Cerebellar nuclear complex (tissue), 1 donor: Measurements from ENCODE around the gene HOXA4.

ENCODE experiments used
- DNase-seq, 2 experiments: peaks; one replicate each; lab custom pipeline; 2025; lab: John Stamatoyannopoulos, UW

Gene HOXA4

GRCh38 chr7:27106181-27106900, 24.2 kb downstream of the HOXA4 start:
- DNase-seq = no peak

DNA sequence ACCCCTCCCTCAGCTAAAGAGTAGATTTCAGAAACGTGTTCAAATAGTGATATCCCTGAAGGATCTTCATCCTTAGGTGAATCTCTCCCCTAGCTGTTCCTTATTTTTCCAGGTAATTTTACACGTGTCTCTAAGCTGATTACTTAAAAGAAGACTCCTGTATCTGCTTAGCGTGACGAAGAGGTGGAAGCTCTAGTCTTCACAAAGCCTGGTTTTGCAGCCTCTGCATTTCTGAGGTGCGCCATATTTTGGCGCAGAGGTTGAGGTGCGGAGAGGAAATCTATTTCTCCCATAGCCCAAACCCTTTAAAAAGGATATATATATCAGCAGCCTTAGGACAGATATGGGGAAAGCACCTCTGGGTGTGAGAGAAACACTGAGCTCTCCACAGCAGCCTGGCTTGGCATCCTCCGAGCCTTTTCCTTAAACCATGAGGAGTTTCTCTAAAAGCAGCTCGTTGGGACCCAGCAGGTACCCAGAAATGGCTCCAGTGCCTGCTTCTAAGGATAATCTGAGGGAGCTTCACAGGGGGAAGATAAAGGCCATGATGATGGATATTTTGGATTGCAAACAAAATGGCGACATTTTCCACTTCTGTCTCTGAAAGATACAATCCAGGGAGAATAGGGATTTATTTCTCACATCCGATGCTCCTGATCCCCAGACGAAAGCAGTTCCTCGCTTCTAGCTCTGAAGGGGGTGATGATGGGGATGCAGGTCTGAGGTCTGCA, 25.1 kb downstream of the HOXA4 start:
- DNase-seq = no peak

GRCh38 chr7:27104341-27105058, 26.1 kb downstream of the HOXA4 start:
- DNase-seq = no peak

GRCh38 chr7:27103489-27104226, 26.9 kb downstream of the HOXA4 start:
- DNase-seq = no peak

DNA sequence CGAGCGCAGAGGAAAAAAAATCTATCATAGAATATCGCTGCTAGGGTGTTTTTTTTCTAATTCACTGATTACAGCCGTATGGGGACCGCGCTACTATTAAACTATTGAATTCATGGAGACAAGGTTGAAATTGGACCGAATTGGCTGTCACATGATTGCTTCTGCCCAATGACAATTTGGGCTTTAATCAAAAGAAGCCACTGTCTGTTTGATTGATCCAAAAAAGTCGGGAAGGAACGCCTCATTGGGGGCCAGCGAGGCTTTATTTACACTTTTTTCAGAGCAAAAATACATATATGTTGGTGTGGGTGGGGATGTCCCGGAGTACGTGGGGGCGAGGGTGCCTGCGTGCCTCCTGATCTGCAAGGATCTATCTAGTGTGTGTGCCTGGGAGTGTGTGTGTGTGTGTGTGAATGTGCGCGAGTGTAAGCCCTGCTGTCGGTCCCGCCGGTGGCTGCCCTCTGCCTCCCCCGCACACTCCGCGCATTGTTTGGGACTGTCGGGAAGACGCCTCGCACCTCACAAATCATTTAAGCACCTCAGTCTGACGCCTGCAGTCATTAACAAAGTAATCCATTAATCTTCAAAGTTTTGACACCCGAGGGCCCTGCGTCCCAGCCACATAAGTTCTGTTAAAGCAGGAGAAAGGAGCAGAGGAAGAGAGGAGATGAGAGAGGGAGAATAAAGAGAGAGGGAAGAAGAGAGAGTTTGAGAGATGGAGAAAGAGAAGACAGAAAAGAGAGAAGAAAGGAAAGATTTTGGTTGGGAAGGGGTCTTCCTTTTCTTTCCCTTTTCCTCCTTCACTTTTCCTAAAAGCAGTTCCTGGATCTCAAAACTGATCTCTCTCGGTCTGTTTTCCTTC, 27.7 kb downstream of the HOXA4 start, which contains the start of gene HOXA2:
Gene HOXA2 (minus strand): TSS at position 103 of the 862 bp plus-strand sequence. CDS start 183 bp downstream, outside the sequence.
- DNase-seq = no peak

DNA sequence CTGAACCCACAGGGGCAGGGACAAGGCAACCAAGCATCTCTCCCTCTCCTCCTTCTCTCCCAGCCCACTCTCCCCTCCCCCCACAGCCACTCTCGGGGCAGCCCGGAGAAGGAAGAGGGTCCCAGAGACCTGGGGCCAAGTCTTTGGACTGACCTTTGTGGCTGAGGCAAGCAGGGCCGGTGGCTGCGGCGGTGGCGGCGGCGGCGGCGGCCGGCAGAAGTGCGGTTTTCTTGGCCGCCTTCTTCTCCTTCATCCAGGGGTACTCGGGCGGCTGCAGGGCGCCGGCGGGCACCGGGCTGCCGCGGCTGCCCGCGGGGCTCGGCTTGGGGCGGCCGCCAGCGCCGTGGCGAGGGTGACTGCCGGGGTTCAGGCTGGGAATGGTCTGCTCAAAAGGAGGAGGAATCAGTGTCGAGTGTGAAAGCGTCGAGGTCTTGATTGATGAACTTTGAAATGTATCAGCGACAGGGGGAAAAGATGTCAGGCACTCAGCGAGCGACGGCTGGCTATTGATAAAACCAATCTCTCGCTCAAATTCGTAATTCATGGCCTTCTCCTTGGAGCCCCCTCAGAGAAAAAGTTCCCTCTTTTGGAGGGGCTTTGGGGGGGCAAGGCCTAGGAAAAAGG, 28.5 kb downstream of the HOXA4 start:
- no peak for DNase-seq

DNA sequence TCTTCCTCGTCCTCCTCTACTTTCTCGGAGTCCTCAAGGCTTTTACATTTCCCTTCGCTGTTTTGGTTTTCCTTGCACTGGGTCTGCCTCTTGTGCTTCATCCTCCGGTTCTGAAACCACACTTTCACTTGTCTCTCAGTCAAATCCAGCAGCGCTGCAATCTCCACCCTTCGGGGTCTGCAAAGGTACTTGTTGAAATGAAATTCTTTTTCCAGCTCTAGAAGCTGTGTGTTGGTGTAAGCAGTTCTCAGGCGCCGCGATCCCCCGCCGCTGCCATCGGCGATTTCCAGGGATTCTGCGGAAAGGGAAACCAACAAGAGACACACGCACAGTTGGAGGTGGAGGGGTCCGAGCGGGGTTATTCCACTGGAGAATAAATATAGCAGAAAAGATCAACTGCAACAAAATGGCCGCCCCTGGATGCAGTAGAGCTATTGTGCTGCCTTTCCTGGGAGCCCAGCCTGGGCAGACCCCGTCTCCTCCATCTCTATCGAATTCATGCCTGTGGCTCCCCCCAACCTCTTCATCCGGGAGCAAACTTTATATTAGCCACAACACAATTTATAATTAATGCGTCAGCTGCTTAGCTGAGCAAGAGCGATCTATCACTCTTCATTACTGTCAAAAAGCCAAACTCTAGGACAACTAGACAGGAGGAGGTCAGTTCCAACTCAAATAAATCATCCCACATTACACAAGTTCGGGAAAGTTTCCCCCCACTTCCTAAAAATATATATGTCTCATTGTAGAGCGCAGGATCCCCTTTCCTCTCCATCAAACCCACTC, 29.2 kb downstream of the HOXA4 start:
- DNase-seq = no peak

GRCh38 chr7:27100694-27101170, 29.8 kb downstream of the HOXA4 start:
- DNase-seq = no peak

DNA sequence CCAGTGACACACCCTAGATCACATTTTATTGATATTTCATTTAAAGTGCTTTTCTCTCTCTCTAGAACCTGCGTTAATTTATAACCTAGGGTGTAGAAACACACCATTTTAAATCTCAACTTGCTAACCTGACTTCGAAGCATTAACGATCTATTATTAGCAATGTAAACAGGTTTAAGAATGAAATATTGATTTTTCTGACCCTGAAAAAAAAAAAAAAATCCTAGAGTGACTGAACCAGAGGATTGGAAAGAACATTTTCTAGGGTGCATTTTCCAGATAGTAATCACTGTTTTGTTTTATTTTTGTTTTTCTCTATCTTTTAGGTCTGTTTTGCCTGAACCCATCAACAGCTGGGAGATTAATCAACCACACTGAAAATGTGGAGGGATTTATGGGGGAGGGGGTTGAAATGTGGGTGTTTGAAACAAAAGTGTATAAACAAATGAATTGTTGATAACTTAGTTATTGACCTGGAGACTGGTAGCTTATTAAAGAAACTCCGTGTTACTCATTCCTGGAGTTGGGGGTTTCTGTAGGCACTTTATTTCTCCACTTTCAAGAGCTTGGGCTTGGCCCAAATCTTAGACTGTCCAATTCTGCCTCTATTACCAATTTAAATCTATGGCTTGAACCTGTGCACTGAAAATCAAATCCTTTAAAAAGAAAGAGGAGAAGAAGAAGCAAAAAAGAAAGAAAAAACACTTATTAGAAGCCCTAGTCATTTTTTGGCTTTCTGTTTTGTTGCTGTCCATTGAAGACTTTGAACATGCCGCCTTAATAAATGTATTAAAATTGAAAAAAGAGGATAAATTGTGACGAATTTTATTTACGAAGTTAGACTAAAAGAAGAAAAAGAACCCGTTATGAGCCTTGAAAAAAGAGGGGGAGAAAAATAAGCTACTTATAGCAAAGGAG, 30.8 kb downstream of the HOXA4 start:
- DNase-seq = no peak

- DNase-seq = no peak
Measured at GRCh38 chr7:27098578-27099451, 31.7 kb downstream of the HOXA4 start.

DNA sequence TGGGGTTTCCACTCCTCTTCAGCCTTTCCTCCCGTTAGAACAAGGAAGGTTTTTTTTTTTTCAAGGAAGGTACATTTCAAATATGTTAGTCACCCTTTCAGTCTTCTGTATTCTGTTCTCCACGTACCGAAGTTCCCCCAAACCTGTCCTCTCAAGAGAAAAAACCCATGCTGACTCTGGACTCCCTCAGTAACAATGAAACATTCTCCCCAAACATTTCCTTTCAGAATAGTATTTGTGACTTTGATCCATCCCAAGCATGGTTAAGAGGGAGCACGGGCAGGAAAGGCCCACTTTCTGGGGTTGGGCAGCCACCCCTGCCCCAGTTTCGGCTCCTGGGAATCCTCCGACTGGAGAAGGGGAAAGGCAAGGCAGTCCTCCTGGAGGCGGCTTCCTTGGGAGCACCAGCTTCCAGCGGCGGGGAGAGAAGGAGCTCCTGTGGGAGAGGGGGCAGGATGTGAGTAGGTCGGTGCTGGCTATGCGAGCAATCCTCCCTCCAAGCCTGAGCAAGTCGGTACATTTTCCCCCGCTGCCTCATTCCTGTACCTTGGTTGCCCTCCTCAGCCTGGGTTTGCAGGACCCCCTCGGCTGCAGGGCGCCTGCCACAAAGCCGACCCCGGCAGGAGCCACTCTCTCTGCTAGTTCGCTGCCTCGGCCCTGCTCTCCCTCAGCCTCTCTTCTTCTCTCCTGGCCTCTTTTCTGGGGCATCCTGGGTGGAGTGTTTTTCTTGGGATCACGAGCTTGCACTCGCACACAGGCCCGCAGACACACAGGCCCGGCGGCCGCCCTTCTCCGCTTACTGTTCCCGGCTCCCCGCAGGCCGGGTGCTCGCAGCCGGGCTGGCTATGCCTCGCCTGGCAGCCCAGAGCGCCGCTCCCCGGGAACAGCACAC, 32.6 kb downstream of the HOXA4 start:
- no peak for DNase-seq

DNA sequence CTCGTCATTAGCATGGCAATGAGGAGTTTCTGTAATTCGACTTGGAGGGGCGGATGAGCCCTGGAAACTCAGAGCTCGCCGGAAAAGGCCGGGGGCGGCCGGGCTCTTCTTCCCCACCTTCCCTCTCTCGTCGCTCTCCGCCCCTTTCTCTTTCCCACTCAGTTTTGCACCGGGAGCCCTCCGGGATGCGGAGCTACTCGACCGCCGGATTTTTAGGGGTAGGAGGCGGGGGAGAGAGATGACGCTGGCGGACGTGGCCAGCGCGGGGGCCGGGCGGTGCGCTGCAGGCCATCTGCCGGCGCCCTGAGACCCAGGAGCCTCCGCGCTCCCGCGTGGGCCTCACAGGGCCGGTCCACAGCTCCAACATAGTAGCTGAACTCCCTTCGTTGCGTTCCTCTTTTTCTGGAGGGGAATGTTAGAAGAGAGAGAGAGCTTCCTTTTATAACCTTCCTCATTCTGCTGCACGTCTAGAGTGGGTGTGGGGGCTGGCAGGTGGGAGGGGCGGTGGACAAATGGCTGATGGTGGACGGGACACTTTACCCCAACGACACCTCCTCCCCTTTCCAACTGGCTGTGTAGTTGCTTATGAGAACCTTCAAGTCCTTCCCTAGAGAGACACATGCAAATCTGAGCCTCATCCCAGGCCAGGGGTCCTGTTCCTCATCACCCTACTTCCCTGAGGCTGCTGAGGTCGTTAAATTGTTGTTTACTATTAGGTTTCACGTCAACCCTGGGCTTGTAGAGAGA, 33.6 kb downstream of the HOXA4 start:
- no peak for DNase-seq

GRCh38 chr7:27095897-27096767, 34.4 kb downstream of the HOXA4 start, which contains the start of gene HOXA1:
Gene HOXA1, minus strand, starts transcription at chr7:27096000. Its CDS starts 88 bp downstream, at chr7:27095912.
- no peak for DNase-seq

DNA sequence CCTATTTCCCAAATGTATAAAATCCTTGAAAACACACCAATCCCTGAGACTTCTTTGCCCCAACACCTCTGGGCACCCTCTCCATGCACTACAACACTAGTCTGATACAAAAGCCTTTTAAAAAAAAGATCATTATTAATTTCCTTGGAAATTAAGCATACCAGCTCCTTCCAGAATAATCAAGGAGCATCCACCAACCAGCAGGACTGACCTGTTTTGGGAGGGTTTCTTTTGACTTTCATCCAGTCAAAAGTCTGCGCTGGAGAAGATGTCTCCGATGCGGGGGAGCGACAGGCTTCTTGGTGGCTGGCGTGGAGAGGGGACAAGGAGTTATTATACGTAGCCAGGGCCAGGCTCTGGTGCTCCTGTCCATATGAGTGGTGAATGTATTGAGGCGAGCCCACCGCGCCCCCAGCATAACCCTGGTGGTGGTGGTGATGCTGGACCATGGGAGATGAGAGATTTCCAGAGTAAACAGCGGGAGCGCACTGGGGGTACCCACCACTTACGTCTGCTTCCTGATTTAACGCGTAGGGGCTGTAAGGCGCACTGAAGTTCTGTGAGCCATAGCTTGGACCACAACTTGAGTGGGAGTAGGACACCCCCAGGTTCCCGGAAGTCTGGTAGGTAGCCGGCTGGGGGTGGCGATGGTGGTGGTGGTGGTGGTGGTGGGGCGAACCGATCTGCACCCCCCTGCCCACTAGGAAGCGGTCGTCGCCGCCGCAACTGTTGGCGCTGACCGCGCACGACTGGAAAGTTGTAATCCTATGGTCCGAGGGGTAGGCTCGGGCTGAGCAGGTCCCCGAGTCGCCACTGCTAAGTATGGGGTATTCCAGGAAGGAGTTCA, 35.3 kb downstream of the HOXA4 start:
- no peak for DNase-seq
